ENCODE data around the gene POLR1A. TPM values are rescaled to one million over a fixed set of nuclear protein-coding genes. Genes with fewer than 3 reads are reported as not detected.

Gene POLR1A
- total and polyA plus RNA-seq, 2 of the 13 experiments (the other 11 are each of a cell fraction or from before 2014, with no cell fraction given), result 7.2 to 39.9 TPM

DNA sequence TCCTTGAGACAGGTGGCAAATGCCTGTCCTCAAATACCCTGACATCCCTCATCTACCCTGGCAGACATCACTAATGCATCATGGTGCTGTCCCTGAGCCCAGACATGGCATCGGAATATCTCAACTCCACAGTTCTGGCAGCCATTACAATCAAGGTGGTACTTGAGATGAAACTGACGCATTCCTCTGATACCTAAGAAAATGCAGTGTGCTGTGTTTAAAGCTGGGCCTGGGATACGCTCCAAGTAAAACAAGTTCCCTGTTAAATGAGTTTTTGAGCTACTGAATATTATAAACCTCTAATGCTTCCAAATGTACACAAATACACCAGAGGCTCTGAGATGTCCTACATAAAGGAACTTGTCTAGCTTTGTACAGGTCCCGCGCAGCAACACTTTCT lies 29.8 kb downstream of the POLR1A start (continued):
- TF ChIP-seq HNRNPK (IDR thresholded peaks at IDR 0.05; ENCODE audit: low read depth, low read length, poor library complexity, severe bottlenecking) (no peak), EEA1 (CRISPR knock-in tag; IDR thresholded peaks at IDR 0.05; ENCODE audit: borderline replicate concordance) (no peak), TBX3 (IDR thresholded peaks at IDR 0.05; ENCODE audit: borderline replicate concordance) (no peak)

GRCh38 chr2:86074811-86075210 lies 30.9 kb downstream of the POLR1A start:
- Histone ChIP-seq H3K36me3 (replicated peaks in 1 of 2; ENCODE audit: control insufficient read depth in 1 of 2, insufficient read depth in 2 of 2, low read length in 2 of 2) (peaks cover 51 to 95% of the 10 kb centered on the region in 2 experiments), H3K4me1 (ENCODE audit: insufficient read depth, low read length) (no peaks in the 10 kb centered on the region), H3K9me3 (ENCODE audit: low read length) (no peaks in the 10 kb centered on the region), H3K4me2 (ENCODE audit: low read depth, low read length) (no peak overlapping the region), H4K20me1 (ENCODE audit: insufficient read depth, low read length) (peaks cover 2% of the 10 kb centered on the region; the same call in 1 of the 2 replicates), H3K79me2 (ENCODE audit: insufficient read depth, low read length) (no peaks in the 10 kb centered on the region), H3K9ac (ENCODE audit: insufficient read depth, low read depth, low read length) (no peak overlapping the region), H3K27me3 (ENCODE audit: control insufficient read depth in 1 of 2, insufficient read depth in 2 of 2, low read length in 2 of 2) (no peaks in the 10 kb centered on the region), H3K4me3 (replicated peaks in 1 of 3; ENCODE audit: insufficient read depth in 1 of 3, low read depth in 2 of 3, low read length in 3 of 3) (no peak overlapping the region), H3K27ac (ENCODE audit: extremely low read length, insufficient read depth, low read length) (no peak overlapping the region), H2AFZ (ENCODE audit: low read length) (no peak overlapping the region)
- no peak for TF ChIP-seq HNRNPH1 (optimal IDR thresholded peaks at IDR 0.05; ENCODE audit: low read depth, low read length)
- no peak for TF ChIP-seq ZNF234 (CRISPR knock-in tag; conservative IDR thresholded peaks at IDR 0.05)
- no peak for TF ChIP-seq ZGPAT (CRISPR knock-in tag; IDR thresholded peaks at IDR 0.05)
- no peak for TF ChIP-seq MXI1 (IDR thresholded peaks at IDR 0.05; ENCODE audit: borderline replicate concordance, low read depth, low read length)
- 0 out of 2 replicates have a peak, but pooled peaks have one; percentile 11 for TF ChIP-seq ZNF687 (CRISPR knock-in tag; IDR thresholded peaks at IDR 0.05)
- TF ChIP-seq GATAD2A (CRISPR knock-in tag; IDR thresholded peaks at IDR 0.05), result no peak
- TF ChIP-seq AGO2 (optimal IDR thresholded peaks at IDR 0.05; ENCODE audit: low read depth, low read length), result peak; percentile 42
- TF ChIP-seq THRA (CRISPR knock-in tag; IDR thresholded peaks at IDR 0.05; ENCODE audit: borderline replicate concordance), result no peak
- no TSS peak for BruUV-seq (replicated peaks)
- ChIA-PET POLR2A (no interaction called here), CTCF (ENCODE audit: low intra/inter-chr PET ratio, low total read pairs) (no interaction called here)
- in situ Hi-C loops (cut with HindIII; ENCODE audit: extremely low pct_ligation_motif_present, low pct_unique_long_range_greater_than_20kb), result loop anchor here (5.0 to 10.0 kb wide), 2 partner anchors 248 to 340 kb away; no protein-coding TSS in a partner anchor
- 99% methylated on average over 15 of the region's 15 CpGs for WGBS (ENCODE audit: low lambda C conversion rate)
- no peak for FAIRE-seq
- intact Hi-C loops (cut with micrococcal nuclease; ENCODE audit: unreplicated experiment), result no loop called here
- no peak for ATAC-seq
- DNase-seq (ENCODE audit: low spot score), result no peak
